Measurements from ENCODE around the gene DSP.

DSP gene

GRCh38 chr6:7505189-7505699 lies 36.2 kb upstream of the DSP start:
- H3K9me3 ChIP-seq (ENCODE audit: insufficient read depth, low read depth, low read length) = no peaks in the 10 kb centered on the region
- H3K4me2 ChIP-seq (ENCODE audit: low read length) = peak overlapping the region; percentile 8
- peak overlapping the region; percentile 7 for H4K8ac ChIP-seq (ENCODE audit: low read depth, low read length)
- DNase-seq = peak; percentile 56
- peaks cover 3% of the 10 kb centered on the region for H3K79me1 ChIP-seq (ENCODE audit: low read length)
- no CpG with 5 or more reads among the region's 10 CpGs for WGBS (ENCODE audit: extremely low coverage, insufficient coverage, insufficient read length)
- no peaks in the 10 kb centered on the region for H3K79me2 ChIP-seq (ENCODE audit: control insufficient read depth, insufficient read depth, low read length, poor library complexity)
- H2BK12ac ChIP-seq (ENCODE audit: low read length) = no peak overlapping the region
- H4K91ac ChIP-seq (ENCODE audit: low read depth, low read length) = no peak overlapping the region
- H3K23ac ChIP-seq (ENCODE audit: low read length) = no peak overlapping the region
- H3K4ac ChIP-seq (ENCODE audit: low read depth, low read length) = no peak overlapping the region
- H3K18ac ChIP-seq (ENCODE audit: low read length) = no peak overlapping the region
- no peak overlapping the region for H2AK5ac ChIP-seq (ENCODE audit: low read length)
- H2AFZ ChIP-seq (ENCODE audit: insufficient read depth, low read length, poor library complexity) = no peak overlapping the region
- no peak overlapping the region for H2BK120ac ChIP-seq (ENCODE audit: insufficient read depth, low read length, poor library complexity)
- no peaks in the 10 kb centered on the region for H3K27me3 ChIP-seq (ENCODE audit: insufficient read depth, low read length)
- peaks cover 2 to 9% of the 10 kb centered on the region in 2 experiments for H3K4me1 ChIP-seq (ENCODE audit: control insufficient read depth in 1 of 2, insufficient read depth in 2 of 2, low read length in 2 of 2)
- no peak overlapping the region for H4K12ac ChIP-seq (ENCODE audit: low read depth, low read length)
- H3K27ac ChIP-seq (ENCODE audit: low read depth, low read length) = peak overlapping the region; percentile 60
- no peak overlapping the region for H2BK5ac ChIP-seq (ENCODE audit: low read depth, low read length, poor library complexity)
- no peaks in the 10 kb centered on the region for H3K36me3 ChIP-seq (ENCODE audit: control insufficient read depth in 1 of 2, insufficient read depth in 2 of 2, low read length in 2 of 2)
- no peak overlapping the region for H3K9ac ChIP-seq (ENCODE audit: low read length)
- H3K14ac ChIP-seq (ENCODE audit: low read length) = no peak overlapping the region
- H3K4me3 ChIP-seq (ENCODE audit: low read depth, low read length) = no peak overlapping the region

- H4K91ac ChIP-seq (ENCODE audit: low read depth, low read length) = no peak overlapping the region
- no peak overlapping the region for H2BK120ac ChIP-seq (ENCODE audit: insufficient read depth, low read length, poor library complexity)
- no peak overlapping the region for H3K9ac ChIP-seq (ENCODE audit: low read length)
- no peak overlapping the region for H2BK12ac ChIP-seq (ENCODE audit: low read length)
- H3K4me1 ChIP-seq (ENCODE audit: control insufficient read depth in 1 of 2, insufficient read depth in 2 of 2, low read length in 2 of 2) = peaks cover 2 to 8% of the 10 kb centered on the region in 2 experiments
- H3K4ac ChIP-seq (ENCODE audit: low read depth, low read length) = no peak overlapping the region
- no peaks in the 10 kb centered on the region for H3K79me2 ChIP-seq (ENCODE audit: control insufficient read depth, insufficient read depth, low read length, poor library complexity)
- no peak overlapping the region for H4K12ac ChIP-seq (ENCODE audit: low read depth, low read length)
- no peak overlapping the region for H3K4me2 ChIP-seq (ENCODE audit: low read length)
- no peak overlapping the region for H3K27ac ChIP-seq (ENCODE audit: low read depth, low read length)
- H2AK5ac ChIP-seq (ENCODE audit: low read length) = no peak overlapping the region
- H3K9me3 ChIP-seq (ENCODE audit: insufficient read depth, low read depth, low read length) = no peaks in the 10 kb centered on the region
- no peak overlapping the region for H3K18ac ChIP-seq (ENCODE audit: low read length)
- no peaks in the 10 kb centered on the region for H3K27me3 ChIP-seq (ENCODE audit: insufficient read depth, low read length)
- no peak overlapping the region for H3K14ac ChIP-seq (ENCODE audit: low read length)
- no peak overlapping the region for H2BK5ac ChIP-seq (ENCODE audit: low read depth, low read length, poor library complexity)
- DNase-seq = no peak
- no peaks in the 10 kb centered on the region for H3K36me3 ChIP-seq (ENCODE audit: control insufficient read depth in 1 of 2, insufficient read depth in 2 of 2, low read length in 2 of 2)
- H4K8ac ChIP-seq (ENCODE audit: low read depth, low read length) = no peak overlapping the region
- no CpG with 5 or more reads among the region's 6 CpGs for WGBS (ENCODE audit: extremely low coverage, insufficient coverage, insufficient read length)
- H3K23ac ChIP-seq (ENCODE audit: low read length) = no peak overlapping the region
- H2AFZ ChIP-seq (ENCODE audit: insufficient read depth, low read length, poor library complexity) = no peak overlapping the region
- peaks cover 3% of the 10 kb centered on the region for H3K79me1 ChIP-seq (ENCODE audit: low read length)
- H3K4me3 ChIP-seq (ENCODE audit: low read depth, low read length) = no peak overlapping the region
Measured at GRCh38 chr6:7507600-7507999, 33.9 kb upstream of the DSP start.

DNA sequence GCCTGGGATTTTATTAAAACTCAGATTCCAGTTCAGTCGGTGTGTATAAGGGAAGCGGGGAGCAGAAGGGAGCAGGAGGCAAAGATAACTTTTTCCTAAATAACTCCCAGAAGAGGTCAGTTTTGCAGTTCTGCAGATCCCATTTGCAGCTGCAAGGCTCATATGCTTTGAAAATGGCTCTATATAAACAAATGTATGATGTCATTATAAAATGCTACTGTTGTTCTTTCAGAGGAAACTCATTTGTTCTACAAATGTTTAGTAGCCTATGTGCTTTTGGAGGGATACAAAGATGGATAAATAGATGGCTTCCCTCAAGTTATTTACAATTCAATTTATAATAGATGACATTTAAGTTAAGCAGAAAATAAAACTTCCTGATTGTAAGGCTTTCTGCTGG lies 29.2 kb upstream of the DSP start:
- Histone ChIP-seq H3K79me2 (ENCODE audit: control insufficient read depth, insufficient read depth, low read length, poor library complexity) (no peaks in the 10 kb centered on the region), H4K91ac (ENCODE audit: low read depth, low read length) (no peak overlapping the region), H4K12ac (ENCODE audit: low read depth, low read length) (no peak overlapping the region), H3K36me3 (ENCODE audit: control insufficient read depth in 1 of 2, insufficient read depth in 2 of 2, low read length in 2 of 2) (no peaks in the 10 kb centered on the region), H3K9ac (ENCODE audit: low read length) (no peak overlapping the region), H3K4ac (ENCODE audit: low read depth, low read length) (no peak overlapping the region), H2AFZ (ENCODE audit: insufficient read depth, low read length, poor library complexity) (no peak overlapping the region), H2BK120ac (ENCODE audit: insufficient read depth, low read length, poor library complexity) (no peak overlapping the region), H3K27ac (ENCODE audit: low read depth, low read length) (no peak overlapping the region), H3K9me3 (ENCODE audit: insufficient read depth, low read depth, low read length) (no peaks in the 10 kb centered on the region), H3K18ac (ENCODE audit: low read length) (no peak overlapping the region), H3K23ac (ENCODE audit: low read length) (no peak overlapping the region), H2AK5ac (ENCODE audit: low read length) (no peak overlapping the region), H3K4me2 (ENCODE audit: low read length) (no peak overlapping the region), H3K4me1 (ENCODE audit: control insufficient read depth in 1 of 2, insufficient read depth in 2 of 2, low read length in 2 of 2) (no peaks in the 10 kb centered on the region), H3K27me3 (ENCODE audit: insufficient read depth, low read length) (no peaks in the 10 kb centered on the region), H3K14ac (ENCODE audit: low read length) (no peak overlapping the region), H3K4me3 (ENCODE audit: low read depth, low read length) (no peak overlapping the region), H3K79me1 (ENCODE audit: low read length) (no peaks in the 10 kb centered on the region), H4K8ac (ENCODE audit: low read depth, low read length) (no peak overlapping the region), H2BK5ac (ENCODE audit: low read depth, low read length, poor library complexity) (no peak overlapping the region), H2BK12ac (ENCODE audit: low read length) (no peak overlapping the region)
- no CpG with 5 or more reads among the region's 2 CpGs for WGBS (ENCODE audit: extremely low coverage, insufficient coverage, insufficient read length)
- no peak for DNase-seq

DNA sequence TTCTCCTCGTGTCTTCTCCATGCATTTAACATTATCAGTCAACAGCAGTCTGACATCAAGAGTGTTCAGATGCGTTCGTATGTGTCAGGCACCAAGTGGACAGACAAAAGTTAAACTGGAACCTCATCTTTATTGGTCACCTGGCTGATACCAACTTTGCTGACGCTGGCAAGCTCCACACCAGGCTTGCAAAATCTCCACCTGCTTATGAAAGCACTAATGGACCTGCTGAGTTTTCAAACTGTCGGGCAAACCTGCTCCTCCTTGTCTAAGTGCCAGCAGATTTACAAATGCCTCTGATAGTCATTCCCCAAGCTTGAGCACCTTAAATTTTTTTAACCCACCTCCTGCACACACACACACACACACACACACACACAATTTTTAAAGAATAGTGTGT lies 27.9 kb upstream of the DSP start:
- no peak overlapping the region for H4K8ac ChIP-seq (ENCODE audit: low read depth, low read length)
- no peak overlapping the region for H3K4ac ChIP-seq (ENCODE audit: low read depth, low read length)
- no peak overlapping the region for H3K9ac ChIP-seq (ENCODE audit: low read length)
- no CpG with 5 or more reads among the region's 5 CpGs for WGBS (ENCODE audit: extremely low coverage, insufficient coverage, insufficient read length)
- H2BK12ac ChIP-seq (ENCODE audit: low read length) = no peak overlapping the region
- no peak overlapping the region for H3K23ac ChIP-seq (ENCODE audit: low read length)
- no peak overlapping the region for H3K18ac ChIP-seq (ENCODE audit: low read length)
- no peak overlapping the region for H4K12ac ChIP-seq (ENCODE audit: low read depth, low read length)
- DNase-seq = no peak
- H4K91ac ChIP-seq (ENCODE audit: low read depth, low read length) = no peak overlapping the region
- no peak overlapping the region for H3K27ac ChIP-seq (ENCODE audit: low read depth, low read length)
- H3K79me1 ChIP-seq (ENCODE audit: low read length) = no peaks in the 10 kb centered on the region
- H3K4me3 ChIP-seq (ENCODE audit: low read depth, low read length) = no peak overlapping the region
- no peak overlapping the region for H3K4me2 ChIP-seq (ENCODE audit: low read length)
- H2AFZ ChIP-seq (ENCODE audit: insufficient read depth, low read length, poor library complexity) = no peak overlapping the region
- no peak overlapping the region for H2BK5ac ChIP-seq (ENCODE audit: low read depth, low read length, poor library complexity)
- H3K27me3 ChIP-seq (ENCODE audit: insufficient read depth, low read length) = no peaks in the 10 kb centered on the region
- H2BK120ac ChIP-seq (ENCODE audit: insufficient read depth, low read length, poor library complexity) = no peak overlapping the region
- no peak overlapping the region for H3K14ac ChIP-seq (ENCODE audit: low read length)
- H2AK5ac ChIP-seq (ENCODE audit: low read length) = no peak overlapping the region
- H3K4me1 ChIP-seq (ENCODE audit: control insufficient read depth in 1 of 2, insufficient read depth in 2 of 2, low read length in 2 of 2) = no peaks in the 10 kb centered on the region
- H3K36me3 ChIP-seq (ENCODE audit: control insufficient read depth in 1 of 2, insufficient read depth in 2 of 2, low read length in 2 of 2) = no peaks in the 10 kb centered on the region
- H3K79me2 ChIP-seq (ENCODE audit: control insufficient read depth, insufficient read depth, low read length, poor library complexity) = no peaks in the 10 kb centered on the region
- H3K9me3 ChIP-seq (ENCODE audit: insufficient read depth, low read depth, low read length) = no peaks in the 10 kb centered on the region

Measured in trophoblast cell (in vitro differentiated cells and primary cell).